ENCODE results near the gene PITPNC1.
"Not testable (repeated sequence)": the region's sequence is repeated elsewhere in the genome, so short reads cannot be mapped to it uniquely, and the experiment has no call there.

Gene PITPNC1

GRCh38 chr17:67470163-67470562, 93.1 kb downstream of the PITPNC1 start:
- no peak for TF ChIP-seq CTCF (IDR thresholded peaks at IDR 0.05; ENCODE audit: low read length, missing control alignments)
- no peak overlapping the region for H3K4me3 ChIP-seq (replicated peaks; ENCODE audit: low read depth, low read length)
- DNase-seq (ENCODE audit: low read depth) = no peak

GRCh38 chr17:67471118-67471517, 94.0 kb downstream of the PITPNC1 start:
- TF ChIP-seq CTCF (IDR thresholded peaks at IDR 0.05; ENCODE audit: low read length, missing control alignments) = no peak

GRCh38 chr17:67472606-67473005, 95.5 kb downstream of the PITPNC1 start:
- not testable (repeated sequence) for H3K4me3 ChIP-seq (replicated peaks; ENCODE audit: low read depth, low read length)
- DNase-seq (ENCODE audit: low read depth) = peak; percentile 44

More at GRCh38 chr17:67471118-67471517, 94.0 kb downstream of the PITPNC1 start:
- no peak overlapping the region for H3K4me3 ChIP-seq (replicated peaks; ENCODE audit: low read depth, low read length)
- no peak for DNase-seq (ENCODE audit: low read depth)

GRCh38 chr17:67474081-67474661, 97.1 kb downstream of the PITPNC1 start:
- peak; percentile 26 for TF ChIP-seq CTCF (IDR thresholded peaks at IDR 0.05; ENCODE audit: low read length, missing control alignments)
- no peak overlapping the region for H3K4me3 ChIP-seq (replicated peaks; ENCODE audit: low read depth, low read length)
- DNase-seq (ENCODE audit: low read depth) = peak; percentile 96

GRCh38 chr17:67475161-67475937, 98.3 kb downstream of the PITPNC1 start:
- no peak overlapping the region for H3K4me3 ChIP-seq (replicated peaks; ENCODE audit: low read depth, low read length)
- DNase-seq (ENCODE audit: low read depth) = peak; percentile 83
- peak; percentile 93 for TF ChIP-seq CTCF (IDR thresholded peaks at IDR 0.05; ENCODE audit: low read length, missing control alignments)

GRCh38 chr17:67476787-67477335, 99.8 kb downstream of the PITPNC1 start:
- H3K4me3 ChIP-seq (replicated peaks; ENCODE audit: low read depth, low read length) = no peak overlapping the region
- TF ChIP-seq CTCF (IDR thresholded peaks at IDR 0.05; ENCODE audit: low read length, missing control alignments) = no peak
- no peak for DNase-seq (ENCODE audit: low read depth)

GRCh38 chr17:67477687-67478086, 100.6 kb downstream of the PITPNC1 start:
- TF ChIP-seq CTCF (IDR thresholded peaks at IDR 0.05; ENCODE audit: low read length, missing control alignments) = no peak
- DNase-seq (ENCODE audit: low read depth) = no peak
- H3K4me3 ChIP-seq (replicated peaks; ENCODE audit: low read depth, low read length) = no peak overlapping the region
